ENCODE results near the gene TNFAIP8L1.
A peak's percentile ranks its signal among the peaks of the same experiment; 100 is the strongest.

Gene TNFAIP8L1

DNA sequence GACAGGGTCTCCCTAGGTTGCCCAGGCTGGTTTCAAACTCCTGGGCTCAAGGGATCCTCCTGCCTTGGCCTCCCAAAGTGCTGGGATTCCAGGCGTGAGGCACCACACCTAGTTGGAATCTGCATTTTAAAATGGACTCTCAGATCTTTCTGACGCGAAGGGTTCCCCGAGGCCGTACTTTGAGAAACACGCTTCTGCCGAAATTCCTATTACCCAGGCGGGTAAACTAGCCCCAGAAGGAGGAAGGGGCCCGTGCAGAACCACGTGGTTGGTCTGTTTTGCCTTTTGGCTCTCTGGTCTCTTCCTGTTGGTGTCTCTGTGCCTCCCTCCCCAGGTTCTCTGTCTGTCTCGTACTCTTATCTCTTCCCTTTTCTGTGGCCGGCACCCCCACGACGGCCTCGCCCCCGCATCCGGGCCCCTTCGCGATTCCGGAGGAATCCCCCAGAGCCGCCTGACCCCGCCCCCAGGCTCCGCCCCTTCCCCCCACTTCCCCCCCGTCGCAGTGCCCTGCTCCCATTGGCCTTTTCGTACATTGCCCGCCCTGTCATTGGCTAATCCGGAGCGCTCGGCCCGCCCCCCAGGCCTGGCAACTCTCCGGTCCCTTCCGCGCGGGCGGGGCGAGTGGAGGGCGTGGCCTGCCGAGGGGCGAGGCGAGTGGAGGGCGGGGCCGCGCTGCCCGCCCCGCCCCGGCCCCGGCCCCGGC is at the start of gene TNFAIP8L1:
Gene TNFAIP8L1 (plus strand): TSS at position 689 of the 703 bp plus-strand sequence. CDS start 12,354 bp downstream, outside the sequence.
- TF ChIP-seq CTCF (IDR thresholded peaks at IDR 0.05; ENCODE audit: borderline replicate concordance, insufficient read depth, low read depth, low read length) = no peak
- peak within 1 kb of the TSS; percentile 91 for H3K4me3 ChIP-seq (ENCODE audit: low read depth, low read length)

DNA sequence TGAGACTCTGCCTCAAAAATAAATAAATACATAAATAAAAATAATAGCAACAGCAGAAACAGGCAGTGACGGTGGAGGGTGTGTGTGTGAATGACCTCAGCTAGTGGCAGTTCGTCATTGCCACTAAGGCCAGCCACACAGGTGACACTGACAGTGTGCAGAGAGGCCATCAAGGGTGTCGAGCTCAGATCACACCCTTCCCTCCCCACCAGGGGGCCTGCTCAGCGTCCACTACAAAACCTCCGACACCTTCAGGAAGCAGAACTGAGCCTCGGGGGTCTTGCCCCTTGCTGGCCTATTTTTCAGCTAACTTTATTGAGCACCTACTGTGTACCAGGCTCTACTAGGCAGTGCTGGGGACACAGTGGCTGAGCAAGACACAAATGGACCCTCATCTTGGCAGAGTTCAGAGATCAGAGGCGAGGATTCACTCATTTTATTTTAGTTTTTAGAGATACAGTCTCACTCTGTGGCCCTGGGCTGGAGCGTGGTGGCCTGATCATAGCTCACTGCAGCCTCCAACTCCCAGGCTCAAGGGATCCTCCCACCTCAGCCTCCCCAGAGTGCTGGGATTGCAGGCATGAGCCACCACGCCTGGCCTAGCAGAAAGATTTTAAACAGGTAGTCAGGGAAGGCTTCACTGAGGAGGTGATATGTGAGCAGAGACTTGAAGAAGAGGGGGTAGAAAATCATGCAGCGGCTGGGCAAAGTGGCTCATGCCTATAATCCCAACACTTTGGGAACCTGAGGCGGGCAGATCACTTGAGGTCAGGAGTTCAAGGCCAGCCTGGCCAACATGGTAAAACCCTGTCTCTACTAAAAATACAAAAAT is 49.5 kb upstream of the TNFAIP8L1 start:
- no peak overlapping the region for H3K4me3 ChIP-seq (ENCODE audit: low read depth, low read length)
- TF ChIP-seq CTCF (IDR thresholded peaks at IDR 0.05; ENCODE audit: borderline replicate concordance, insufficient read depth, low read depth, low read length) = peak; percentile 71

GRCh38 chr19:4590559-4590958 is 48.8 kb upstream of the TNFAIP8L1 start:
- no peak overlapping the region for H3K4me3 ChIP-seq (ENCODE audit: low read depth, low read length)
- no peak for TF ChIP-seq CTCF (IDR thresholded peaks at IDR 0.05; ENCODE audit: borderline replicate concordance, insufficient read depth, low read depth, low read length)

GRCh38 chr19:4591320-4591719 is 48.0 kb upstream of the TNFAIP8L1 start:
- TF ChIP-seq CTCF (IDR thresholded peaks at IDR 0.05; ENCODE audit: borderline replicate concordance, insufficient read depth, low read depth, low read length) = no peak

DNA sequence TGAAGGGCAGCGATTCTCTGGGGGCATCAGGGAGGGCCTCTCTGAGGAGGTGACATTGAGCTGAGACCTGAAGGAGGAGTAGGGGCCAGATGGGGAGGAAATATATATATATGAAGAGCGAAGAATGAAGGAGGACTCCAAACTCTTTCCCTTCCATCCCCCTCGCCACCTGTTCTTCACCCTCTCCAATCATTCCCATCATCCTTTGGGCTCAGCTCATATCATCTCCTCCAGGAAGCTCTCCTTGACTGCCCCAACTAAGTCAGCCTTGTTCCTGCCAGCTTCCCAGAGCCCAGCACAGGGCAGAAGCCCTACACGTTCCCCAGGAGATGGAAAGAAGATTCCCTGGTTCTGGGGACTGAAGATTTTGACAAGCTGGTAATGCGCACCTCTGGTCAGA is 46.9 kb upstream of the TNFAIP8L1 start:
- TF ChIP-seq CTCF (IDR thresholded peaks at IDR 0.05; ENCODE audit: borderline replicate concordance, insufficient read depth, low read depth, low read length) = no peak
- no peak overlapping the region for H3K4me3 ChIP-seq (ENCODE audit: low read depth, low read length)

More at GRCh38 chr19:4591320-4591719, 48.0 kb upstream of the TNFAIP8L1 start:
- no peak overlapping the region for H3K4me3 ChIP-seq (ENCODE audit: low read depth, low read length)

- no peak overlapping the region for H3K4me3 ChIP-seq (ENCODE audit: low read depth, low read length)
- TF ChIP-seq CTCF (IDR thresholded peaks at IDR 0.05; ENCODE audit: borderline replicate concordance, insufficient read depth, low read depth, low read length) = no peak
Observed at GRCh38 chr19:4593409-4593851, 45.9 kb upstream of the TNFAIP8L1 start.
